Type B pancreatic cell (in vitro differentiated cells): ENCODE data around the gene ZNF451. TPM values are rescaled to one million over a fixed set of nuclear protein-coding genes. Genes with fewer than 3 reads are reported as not detected.
A peak's percentile ranks its signal among the peaks of the same experiment; 100 is the strongest.

ENCODE experiments used
- DNase-seq: peaks from one replicate; pipeline ENCODE4 v3.0.0; 2021; ENCODE audit warnings: mixed read lengths; ENCODE audit not compliant: unreplicated experiment; ENCODE audit errors: extremely low spot score
- H3K27ac Mint-ChIP-seq: 2 replicates; pipeline ENCODE4 v1.8.0; 2021; ENCODE audit warnings: mild to moderate bottlenecking, mixed read lengths
- H3K27me3 Mint-ChIP-seq: 2 replicates; pipeline ENCODE4 v1.8.0; 2021; ENCODE audit warnings: mixed read lengths
- H3K36me3 Mint-ChIP-seq: 2 replicates; pipeline ENCODE4 v1.8.0; 2021; ENCODE audit warnings: mixed read lengths
- H3K4me1 Mint-ChIP-seq: one replicate; pipeline ENCODE4 v1.8.0; 2021; ENCODE audit warnings: mixed read lengths; ENCODE audit not compliant: unreplicated experiment
- H3K4me3 Mint-ChIP-seq: 2 replicates; pipeline ENCODE4 v1.8.0; 2021; ENCODE audit warnings: mild to moderate bottlenecking, mixed read lengths
- H3K9me3 Mint-ChIP-seq: 2 replicates; pipeline ENCODE4 v1.8.0; 2021; ENCODE audit warnings: mixed read lengths
- CTCF ChIP-seq: fragments of 200-600 bp; sonication (generic); conservative IDR thresholded peaks from 2 replicates; pipeline ENCODE4 v1.5.0; 2021; ENCODE audit warnings: antibody characterized with exemption, mild to moderate bottlenecking
- total RNA-seq: library from RNA; stranded (reverse); gene quantifications from 2 replicates; pipeline ENCODE4 v1.2.1, GENCODE V29; 2021; ENCODE audit warnings: low replicate concordance

The ZNF451 gene
- total RNA-seq, 1 donor from 2014 or later: 69.0 TPM

DNA sequence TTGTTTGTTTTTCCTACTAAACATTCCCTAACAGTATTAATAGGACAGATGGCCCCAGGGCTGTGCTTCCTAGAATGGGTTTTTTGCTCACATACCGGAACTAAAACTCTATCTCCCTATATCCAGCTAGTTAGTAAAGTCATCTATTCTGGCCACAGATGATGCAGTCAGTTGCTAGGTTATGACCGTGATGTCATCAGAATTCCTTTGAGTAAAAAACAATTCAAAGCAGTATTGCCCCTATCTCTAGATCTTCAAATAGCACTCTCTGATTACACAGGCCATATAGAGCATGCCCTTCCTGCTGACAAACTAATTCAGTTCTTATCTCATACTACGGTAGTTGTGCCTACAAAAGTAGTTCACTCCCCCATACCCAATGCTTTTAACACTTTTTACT lies 17.9 kb upstream of the ZNF451 start:
- H3K27me3 Mint-ChIP-seq: no peaks in the 10 kb centered on the region
- H3K4me3 Mint-ChIP-seq: no peak overlapping the region

DNA sequence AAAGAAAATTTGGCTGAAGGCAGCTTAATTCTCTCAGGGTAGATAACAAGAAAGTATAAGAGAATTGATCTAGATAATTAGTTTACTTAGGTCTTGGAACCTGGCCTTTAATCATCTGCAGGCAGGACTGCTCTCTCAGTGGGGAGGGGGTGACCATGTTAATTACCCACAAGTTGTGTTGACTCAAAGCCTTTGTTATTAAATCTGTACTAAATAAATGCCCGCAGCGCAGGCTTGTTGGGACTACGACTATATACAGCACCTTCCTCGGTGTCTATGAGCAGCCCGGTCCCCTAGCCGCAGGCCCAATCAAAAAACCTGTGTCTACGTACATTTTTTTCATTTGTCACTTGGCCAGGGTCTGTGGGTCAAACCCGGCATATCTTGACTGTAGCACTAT lies 15.6 kb upstream of the ZNF451 start:
- H3K27ac Mint-ChIP-seq: no peak overlapping the region
- no peak for TF ChIP-seq CTCF

More for the DNA sequence above, 17.9 kb upstream of the ZNF451 start:
- Mint-ChIP-seq H3K4me1 (no peaks in the 10 kb centered on the region), H3K9me3 (no peaks in the 10 kb centered on the region), H3K27ac (no peak overlapping the region), H3K36me3 (peaks cover 11% of the 10 kb centered on the region)
- DNase-seq: no peak
- no peak for TF ChIP-seq CTCF

DNA sequence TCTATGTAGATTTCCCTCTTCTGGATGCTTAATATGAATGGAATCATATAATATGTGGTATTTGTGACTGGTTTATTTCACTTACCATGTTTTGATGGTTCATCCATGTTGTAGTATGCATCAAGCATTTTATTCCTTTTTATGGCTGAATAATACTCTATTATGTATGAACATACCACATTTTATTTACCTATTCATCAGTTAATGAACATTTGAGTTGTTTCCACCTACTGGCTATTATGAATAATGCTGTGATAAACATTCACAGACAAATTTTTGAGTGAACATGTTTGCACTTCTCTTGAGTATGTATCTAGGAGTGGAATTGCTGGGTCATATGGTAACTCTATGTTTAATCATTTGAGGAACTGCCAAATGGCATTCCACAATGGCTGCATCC lies 14.9 kb upstream of the ZNF451 start:
- peak; percentile 26 for TF ChIP-seq CTCF
- H3K27ac Mint-ChIP-seq: no peak overlapping the region
- no peaks in the 10 kb centered on the region for H3K27me3 Mint-ChIP-seq
- no peak for DNase-seq
- peaks cover 17% of the 10 kb centered on the region for H3K36me3 Mint-ChIP-seq
- H3K4me1 Mint-ChIP-seq: no peaks in the 10 kb centered on the region
- H3K4me3 Mint-ChIP-seq: no peak overlapping the region
- H3K9me3 Mint-ChIP-seq: peaks cover 5% of the 10 kb centered on the region

More for the DNA sequence above, 15.6 kb upstream of the ZNF451 start:
- Mint-ChIP-seq H3K27me3 (no peaks in the 10 kb centered on the region), H3K9me3 (peaks cover 5% of the 10 kb centered on the region), H3K36me3 (peaks cover 17% of the 10 kb centered on the region), H3K4me3 (no peak overlapping the region), H3K4me1 (no peaks in the 10 kb centered on the region)
- no peak for DNase-seq

DNA sequence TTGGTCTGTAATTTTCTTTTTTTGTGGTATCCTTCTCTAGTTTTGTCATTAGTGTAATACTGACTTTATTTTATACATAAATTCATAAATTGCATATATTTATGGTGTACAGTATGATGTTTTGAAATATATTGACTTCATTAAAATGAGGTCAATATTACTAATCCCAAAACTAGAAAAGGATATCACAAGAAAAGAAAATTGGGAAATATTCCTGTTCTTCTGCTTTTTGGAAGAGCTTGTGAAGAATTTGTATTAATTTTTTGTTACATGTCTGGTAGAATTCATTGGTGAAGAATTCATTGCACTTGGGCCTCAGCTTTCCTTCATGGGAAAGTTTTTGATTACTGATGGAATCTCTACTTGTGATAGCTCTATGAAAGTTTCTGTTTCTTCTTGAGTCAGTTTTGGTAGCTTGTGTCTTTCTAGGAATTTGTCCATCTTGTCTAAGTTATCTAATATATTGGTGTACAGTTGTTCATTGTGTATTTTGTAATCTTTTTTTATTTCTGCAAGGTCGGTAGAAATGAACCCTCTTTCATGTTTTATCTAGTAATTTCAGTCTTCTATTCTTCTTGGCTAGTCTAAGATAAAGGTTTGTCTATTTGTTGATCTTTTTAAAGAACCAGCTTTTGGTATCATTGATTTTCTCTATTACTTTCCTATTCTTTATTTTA lies 11.3 kb upstream of the ZNF451 start:
- no peak for TF ChIP-seq CTCF
- H3K4me3 Mint-ChIP-seq: no peak overlapping the region
- no peak overlapping the region for H3K27ac Mint-ChIP-seq
- no peak for DNase-seq
- H3K4me1 Mint-ChIP-seq: no peaks in the 10 kb centered on the region
- peaks cover 5% of the 10 kb centered on the region for H3K9me3 Mint-ChIP-seq
- peaks cover 21% of the 10 kb centered on the region for H3K36me3 Mint-ChIP-seq
- no peaks in the 10 kb centered on the region for H3K27me3 Mint-ChIP-seq

GRCh38 chr6:57085471-57085870 lies 4.5 kb upstream of the ZNF451 start:
- Mint-ChIP-seq H3K4me1 (peaks cover 6% of the 10 kb centered on the region), H3K4me3 (no peak overlapping the region), H3K27ac (no peak overlapping the region), H3K27me3 (no peaks in the 10 kb centered on the region), H3K36me3 (peaks cover 5% of the 10 kb centered on the region), H3K9me3 (no peaks in the 10 kb centered on the region)
- TF ChIP-seq CTCF: no peak
- DNase-seq: no peak

GRCh38 chr6:57086843-57087242 lies 3.1 kb upstream of the ZNF451 start:
- TF ChIP-seq CTCF: no peak
- Mint-ChIP-seq H3K27ac (no peak overlapping the region), H3K27me3 (no peaks in the 10 kb centered on the region), H3K36me3 (no peaks in the 10 kb centered on the region), H3K9me3 (no peaks in the 10 kb centered on the region), H3K4me1 (peaks cover 13% of the 10 kb centered on the region), H3K4me3 (no peak overlapping the region)
- DNase-seq: no peak
